ENCODE results near the gene XXYLT1.

XXYLT1 gene

DNA sequence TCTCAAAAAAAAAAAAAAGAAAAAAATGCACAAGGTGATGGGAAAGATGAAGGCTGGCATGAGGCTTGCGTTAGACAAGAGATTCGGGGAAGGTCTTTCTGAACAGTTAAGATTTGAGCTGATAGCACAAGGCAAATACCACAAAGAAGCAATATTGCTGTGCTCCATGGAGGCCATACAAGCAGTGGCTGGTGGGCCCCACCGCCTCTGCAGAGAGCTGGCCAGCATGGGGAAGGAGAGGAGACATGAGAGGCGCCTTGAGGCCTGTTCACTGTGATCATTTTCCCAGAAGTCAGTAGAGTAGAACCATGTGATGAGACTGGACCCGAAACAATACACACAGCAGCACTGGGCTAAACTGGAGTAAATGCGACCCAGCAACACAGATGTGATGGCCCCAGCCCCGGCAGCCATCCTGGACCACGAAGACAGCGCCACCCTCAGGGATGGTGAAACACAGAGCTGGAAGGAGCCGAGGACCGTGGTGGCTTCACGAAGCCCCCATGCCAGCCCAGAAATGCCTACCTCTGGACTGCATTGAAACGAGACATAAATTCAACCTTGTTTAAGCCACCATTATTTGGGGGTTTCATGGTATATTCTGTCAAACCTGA, 5.5 kb downstream of the XXYLT1 start:
- no peak for DNase-seq

DNA sequence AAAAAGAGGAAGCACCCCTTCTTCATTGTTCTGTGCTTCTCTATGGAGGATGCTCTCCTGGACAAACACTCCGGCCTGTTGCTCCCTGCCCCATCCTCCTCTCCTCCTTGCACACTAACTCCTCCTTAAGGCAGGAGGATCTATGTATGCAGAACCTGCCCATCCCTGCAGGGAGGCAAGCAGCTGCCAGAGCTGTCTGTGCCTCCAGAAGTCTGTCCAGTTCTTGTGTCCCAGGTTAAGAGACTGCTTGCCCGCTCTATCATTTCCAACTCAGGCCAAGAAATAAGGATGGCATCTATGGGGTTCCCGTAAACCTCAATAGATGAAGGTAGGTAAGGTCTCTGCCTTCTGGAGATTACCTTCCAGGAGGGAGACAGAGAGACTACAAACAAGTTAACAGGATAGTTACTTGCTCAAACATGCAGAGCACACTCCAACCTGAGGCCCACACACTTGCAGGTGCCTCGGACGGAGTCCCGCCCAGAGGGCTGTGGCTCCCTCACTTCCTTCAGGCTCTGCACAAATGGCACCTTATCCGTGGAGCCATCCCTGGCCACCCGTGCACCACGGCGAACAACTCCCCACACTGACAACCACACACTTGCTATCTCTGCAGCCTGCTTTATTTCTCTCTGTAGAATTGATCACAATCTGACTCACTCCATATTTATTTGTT, 6.9 kb downstream of the XXYLT1 start:
- DNase-seq = no peak

DNA sequence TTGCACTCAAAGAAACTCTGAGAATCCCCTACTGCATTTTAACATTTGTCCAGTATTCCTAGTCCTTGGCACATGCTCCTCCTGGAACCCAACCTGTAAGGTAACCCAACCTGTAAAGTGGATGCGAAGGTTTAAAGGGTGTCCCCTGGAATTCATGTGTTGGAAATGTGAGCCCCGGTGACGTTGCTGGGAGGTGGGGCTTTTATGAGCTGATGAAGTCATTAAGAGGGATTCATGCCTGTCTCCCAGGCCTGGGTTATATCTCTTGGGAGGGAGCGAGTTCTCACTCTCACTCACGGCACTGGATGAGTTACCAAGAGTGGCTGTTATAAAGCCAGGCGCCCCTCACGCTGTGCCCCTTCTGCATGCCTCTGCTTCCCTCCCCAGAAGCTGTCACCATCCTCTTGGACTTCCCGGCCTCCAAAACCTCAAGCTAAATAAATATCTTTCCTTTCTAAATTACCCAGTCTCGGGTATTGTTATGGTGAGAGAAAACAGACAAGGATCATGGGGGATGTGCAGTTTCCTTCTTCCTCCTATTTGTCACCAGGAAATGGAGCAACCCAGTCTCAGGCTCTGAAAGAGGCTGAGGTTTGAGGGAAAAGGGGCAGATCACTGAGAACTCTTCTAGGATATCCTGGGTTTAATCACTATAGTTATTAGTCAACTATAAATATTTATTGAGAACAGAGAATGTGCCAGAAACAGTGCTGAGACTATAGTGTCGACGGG, 7.6 kb downstream of the XXYLT1 start:
- DNase-seq = no peak

DNA sequence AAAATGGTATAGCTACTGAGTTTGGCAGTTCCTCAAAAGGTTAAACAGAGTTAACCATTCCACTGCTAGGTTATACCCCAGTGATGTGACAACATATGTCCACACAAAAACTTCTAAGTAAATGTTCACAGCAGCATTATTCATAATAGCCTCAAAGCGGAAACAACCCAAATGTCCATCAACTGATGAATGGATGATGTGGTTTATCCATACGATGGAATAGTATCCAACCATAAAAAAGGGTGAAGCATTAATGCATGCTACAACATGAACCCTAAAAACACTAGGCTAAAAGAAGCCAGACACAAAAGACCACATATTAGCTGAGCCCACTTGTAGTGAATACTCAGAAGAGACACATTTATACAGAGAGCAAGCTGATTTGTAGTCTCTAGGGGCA, 9.0 kb downstream of the XXYLT1 start:
- DNase-seq = no peak

- no peak for DNase-seq
These were observed 10.6 kb downstream of the XXYLT1 start for GRCh38 chr3:195260280-195260905.

DNA sequence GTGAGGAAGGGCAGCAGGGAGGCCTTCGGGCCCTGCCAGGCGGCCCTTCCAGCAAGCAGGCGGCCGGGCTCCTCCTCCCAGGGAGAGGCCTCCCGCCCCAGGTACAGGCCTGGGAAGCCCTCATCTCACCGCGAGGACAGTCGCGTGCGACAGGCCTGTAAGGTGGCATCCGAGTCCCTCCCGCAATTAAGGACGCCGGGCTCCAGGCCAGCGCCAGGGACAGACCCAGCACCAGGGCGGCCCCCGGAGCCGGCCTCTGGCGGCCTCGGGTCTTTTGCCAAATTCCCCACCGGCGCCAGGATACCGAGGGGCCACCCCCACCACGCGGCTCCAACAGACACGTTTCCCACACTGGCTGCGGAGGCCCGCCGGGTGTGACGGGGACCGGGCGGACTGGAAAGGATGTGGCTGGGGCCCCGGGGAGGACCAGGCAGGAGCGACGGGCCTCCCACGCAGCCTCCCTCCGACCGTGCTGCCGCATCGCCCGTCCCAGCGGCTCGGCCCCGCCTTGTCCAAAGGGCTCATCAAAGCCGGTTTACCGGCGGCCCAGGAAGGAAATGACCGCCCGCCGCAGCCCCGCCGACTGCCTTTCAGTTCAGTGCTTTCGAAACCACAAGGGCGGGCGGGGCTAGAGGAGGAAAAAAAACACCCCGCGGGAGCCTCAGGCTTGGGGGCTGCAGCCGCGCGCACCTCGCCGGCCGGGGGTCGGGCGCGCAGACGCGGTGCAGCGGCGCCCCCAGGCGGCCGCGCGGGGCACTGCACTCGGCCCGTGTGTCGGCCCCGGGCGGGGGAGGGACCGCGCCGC, 11.3 kb downstream of the XXYLT1 start:
- peak; percentile 74 to 79 (median 76) for DNase-seq

DNA sequence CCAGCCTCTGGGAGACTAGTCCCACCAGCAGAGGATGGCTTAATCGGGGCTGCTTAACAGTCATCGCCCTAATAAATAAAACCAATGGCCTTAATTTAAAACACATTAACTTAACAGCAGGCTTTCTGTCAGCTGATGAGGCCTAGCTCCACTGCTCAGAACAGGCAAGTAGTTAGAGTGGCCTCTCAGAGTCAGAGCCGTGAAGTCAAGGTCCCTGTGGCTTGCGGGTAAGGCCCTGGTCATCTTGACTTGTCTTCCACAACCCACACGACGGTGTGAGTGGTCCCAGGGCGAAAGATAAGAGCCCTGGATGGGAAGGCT, 11.8 kb downstream of the XXYLT1 start:
- DNase-seq = no peak

DNA sequence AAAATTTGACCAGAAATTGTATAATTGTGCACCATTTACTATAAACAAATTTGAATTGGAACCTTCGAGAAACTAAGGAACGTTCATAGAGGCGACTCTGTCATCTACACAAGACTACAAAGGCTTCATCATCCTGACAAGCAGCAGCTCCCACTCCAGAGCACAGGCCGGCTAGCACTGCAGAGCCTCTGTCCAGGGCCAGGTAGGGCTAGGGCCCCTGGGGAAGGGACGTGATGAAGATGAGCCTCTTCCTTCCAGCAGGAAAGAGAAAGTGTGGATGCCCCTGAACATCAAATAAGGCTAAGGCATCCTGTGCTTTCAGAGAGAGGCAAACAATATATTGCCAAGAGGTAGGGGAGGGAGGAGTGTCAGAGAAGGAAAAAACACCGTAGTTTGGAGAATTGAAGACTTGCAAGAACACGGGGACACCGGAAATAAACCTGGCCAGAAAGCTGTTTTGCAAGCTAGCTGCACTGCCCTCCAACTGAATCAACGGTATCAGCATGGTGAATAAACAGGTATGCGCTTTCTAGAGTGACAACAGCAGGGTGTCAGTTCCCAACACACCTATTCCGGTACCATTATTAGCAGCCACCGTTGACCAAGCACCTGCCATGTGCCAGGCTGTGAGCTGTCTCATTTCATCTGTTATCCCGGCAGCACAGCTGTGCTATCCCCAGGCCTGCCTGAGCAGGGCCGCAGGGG, 12.4 kb downstream of the XXYLT1 start:
- DNase-seq = no peak

GRCh38 chr3:195257454-195258448, 13.2 kb downstream of the XXYLT1 start:
- DNase-seq = no peak

- no peak for DNase-seq
These were observed 14.1 kb downstream of the XXYLT1 start for GRCh38 chr3:195256639-195257453.

DNA sequence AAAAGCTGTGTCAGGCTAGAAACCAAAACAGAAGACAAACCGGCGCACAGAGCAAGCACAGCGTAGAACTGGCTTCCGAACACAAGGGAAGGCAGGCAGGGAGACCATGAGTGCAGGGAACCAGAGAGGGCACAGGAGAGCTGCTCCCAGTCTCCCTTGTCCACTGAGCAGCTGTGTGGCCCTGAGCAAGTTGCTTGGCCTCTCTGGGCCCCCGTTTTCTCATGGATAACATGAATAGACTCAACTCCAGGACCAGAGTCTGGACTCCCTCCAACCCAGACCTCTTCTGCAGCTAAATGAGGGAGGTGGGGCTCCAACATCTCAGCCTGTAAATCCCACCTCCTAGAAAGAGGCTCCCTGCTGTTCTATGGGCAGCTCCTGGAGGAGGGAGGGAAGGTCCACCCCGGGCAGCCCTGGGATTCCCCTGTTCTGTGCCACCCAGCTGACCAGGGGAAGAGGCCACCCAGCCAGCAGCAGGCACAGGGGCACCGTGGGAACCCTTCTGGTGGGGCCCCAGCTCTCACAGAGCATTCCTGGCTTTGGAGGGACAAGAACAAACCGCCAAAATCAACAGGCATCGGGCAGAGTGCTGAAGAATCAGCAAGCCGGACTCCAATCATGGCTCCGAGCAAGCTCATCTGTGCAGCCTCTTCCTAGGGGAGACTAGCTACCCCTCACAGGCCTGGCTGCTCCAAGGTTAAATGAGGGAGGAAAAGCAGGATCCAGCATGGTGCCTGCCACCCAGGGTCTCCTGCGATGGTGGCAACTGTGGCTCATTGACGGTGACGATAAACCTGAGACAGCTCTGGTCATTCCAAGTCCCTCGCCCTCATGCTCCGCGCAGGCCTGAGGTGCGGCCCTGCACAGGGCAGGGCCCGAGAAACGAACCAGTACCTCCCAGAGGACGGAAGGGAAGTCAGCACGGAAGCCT, 15.1 kb downstream of the XXYLT1 start:
- no peak for DNase-seq

GRCh38 chr3:195255176-195255500, 15.8 kb downstream of the XXYLT1 start:
- no peak for DNase-seq

- no peak for DNase-seq
These were observed 16.3 kb downstream of the XXYLT1 start for GRCh38 chr3:195254454-195255175.

DNA sequence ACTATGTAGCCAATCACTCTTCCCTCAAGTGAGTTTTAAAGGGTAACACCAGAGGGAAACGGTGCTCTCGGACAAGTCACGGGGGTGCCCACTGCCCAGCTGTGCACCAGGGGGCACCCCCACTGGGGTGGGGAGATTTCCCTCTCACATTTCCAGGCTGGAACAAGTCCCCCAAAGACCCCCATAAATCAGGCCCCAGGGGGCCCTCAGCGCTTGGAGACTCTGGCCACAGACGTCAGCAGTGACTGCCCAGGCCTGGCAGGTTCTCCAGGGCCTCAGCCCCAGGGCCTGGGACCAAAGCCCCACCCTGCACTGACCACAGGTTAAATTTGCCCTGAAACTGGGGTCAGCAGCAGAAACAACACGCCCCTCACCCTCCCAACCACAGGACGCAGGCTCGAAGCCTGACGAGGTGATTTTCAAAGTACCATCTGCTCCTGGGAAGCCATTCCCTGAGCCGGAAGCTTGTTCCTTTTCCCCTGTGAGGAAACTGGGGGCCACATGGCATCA, 17.0 kb downstream of the XXYLT1 start:
- DNase-seq = no peak

- no peak for DNase-seq
These were observed 19.5 kb downstream of the XXYLT1 start for GRCh38 chr3:195251336-195252065.

DNA sequence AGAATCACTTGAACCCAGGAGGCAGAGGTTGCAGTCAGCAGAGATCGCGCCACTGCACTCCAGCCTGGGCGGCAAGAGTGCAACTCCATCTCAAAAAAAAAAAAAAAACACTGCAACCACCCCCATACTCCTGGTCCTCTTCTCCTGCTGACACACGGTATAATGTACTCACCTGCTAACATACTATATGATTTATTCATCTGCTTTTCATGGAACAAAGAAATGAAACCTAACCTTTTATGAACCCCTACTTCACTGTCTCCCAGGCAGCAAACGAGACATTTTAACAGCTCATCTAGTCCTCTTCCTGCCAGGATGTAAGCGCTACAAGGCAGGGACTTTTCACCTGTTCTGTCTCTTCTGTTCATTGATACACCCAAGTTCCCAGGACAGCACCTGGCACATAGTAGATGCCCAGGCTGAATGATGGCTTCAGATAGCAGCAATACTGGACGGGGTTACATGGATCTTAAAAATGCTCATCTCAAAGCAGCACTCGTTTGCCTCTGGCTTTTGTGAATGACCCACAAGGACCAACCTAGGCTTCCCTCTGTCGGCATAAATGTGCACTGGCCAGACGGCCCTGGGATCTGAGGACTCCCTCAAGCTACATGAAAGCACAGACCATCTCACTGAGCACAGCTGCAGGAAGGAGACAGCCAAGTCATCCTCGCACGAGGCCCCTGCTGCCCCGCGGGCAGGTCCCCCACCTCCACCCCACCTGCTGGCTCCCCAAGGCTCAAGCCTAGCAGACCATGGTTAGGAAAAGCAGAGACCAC, 20.3 kb downstream of the XXYLT1 start:
- no peak for DNase-seq

Measured in activated CD4-positive, CD25-positive, alpha-beta regulatory T cell (primary cell).